ENCODE results near the gene ABCB1. TPM values are rescaled to one million over a fixed set of nuclear protein-coding genes. Genes with fewer than 3 reads are reported as not detected.
"Not testable (repeated sequence)": the region's sequence is repeated elsewhere in the genome, so short reads cannot be mapped to it uniquely, and the experiment has no call there.

Gene ABCB1
- total and polyA plus RNA-seq, 3 donors from 2014 or later: 6.5 to 8.6 (median 7.1) TPM

DNA sequence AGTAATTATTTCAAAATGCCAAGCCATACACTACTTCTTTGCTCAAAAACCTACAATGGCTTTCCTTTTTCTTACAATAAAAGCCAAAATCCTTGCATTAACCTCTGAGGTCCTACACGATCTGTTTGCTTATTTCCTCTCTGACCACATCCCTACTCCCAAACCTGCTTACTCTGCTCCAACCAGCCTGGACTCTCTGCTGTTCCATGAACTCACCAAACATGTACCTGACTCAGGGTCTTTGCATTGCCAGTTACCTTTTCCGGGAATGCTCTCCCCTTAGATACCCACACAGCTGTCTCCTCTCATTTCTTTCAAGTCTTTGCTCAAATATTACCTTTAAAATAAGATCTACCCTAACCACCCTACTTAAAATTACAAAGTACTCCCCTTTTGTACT, 127.5 kb downstream of the ABCB1 start:
- Histone ChIP-seq H3K36me3 (ENCODE audit: low read depth, missing control alignments) (no peaks in the 10 kb centered on the region), H3K4me1 (peaks cover 4% of the 10 kb centered on the region), H3K9me3 (no peaks in the 10 kb centered on the region), H3K27me3 (no peaks in the 10 kb centered on the region), H3K4me3 (no peak overlapping the region), H3K27ac (no peak overlapping the region)
- WGBS, 2 donors: 80 to 86% methylated on average over 2 of the region's 2 CpGs
- DNase-seq: no peak
- no peak for TF ChIP-seq POLR2A (IDR thresholded peaks at IDR 0.05)
- TF ChIP-seq, protein P1, sequence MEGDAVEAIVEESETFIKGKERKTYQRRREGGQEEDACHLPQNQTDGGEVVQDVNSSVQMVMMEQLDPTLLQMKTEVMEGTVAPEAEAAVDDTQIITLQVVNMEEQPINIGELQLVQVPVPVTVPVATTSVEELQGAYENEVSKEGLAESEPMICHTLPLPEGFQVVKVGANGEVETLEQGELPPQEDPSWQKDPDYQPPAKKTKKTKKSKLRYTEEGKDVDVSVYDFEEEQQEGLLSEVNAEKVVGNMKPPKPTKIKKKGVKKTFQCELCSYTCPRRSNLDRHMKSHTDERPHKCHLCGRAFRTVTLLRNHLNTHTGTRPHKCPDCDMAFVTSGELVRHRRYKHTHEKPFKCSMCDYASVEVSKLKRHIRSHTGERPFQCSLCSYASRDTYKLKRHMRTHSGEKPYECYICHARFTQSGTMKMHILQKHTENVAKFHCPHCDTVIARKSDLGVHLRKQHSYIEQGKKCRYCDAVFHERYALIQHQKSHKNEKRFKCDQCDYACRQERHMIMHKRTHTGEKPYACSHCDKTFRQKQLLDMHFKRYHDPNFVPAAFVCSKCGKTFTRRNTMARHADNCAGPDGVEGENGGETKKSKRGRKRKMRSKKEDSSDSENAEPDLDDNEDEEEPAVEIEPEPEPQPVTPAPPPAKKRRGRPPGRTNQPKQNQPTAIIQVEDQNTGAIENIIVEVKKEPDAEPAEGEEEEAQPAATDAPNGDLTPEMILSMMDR (IDR thresholded peaks at IDR 0.05): no peak
- intact Hi-C loops (cut with DNase I; ENCODE audit: low total_unique reads): no loop called here

DNA sequence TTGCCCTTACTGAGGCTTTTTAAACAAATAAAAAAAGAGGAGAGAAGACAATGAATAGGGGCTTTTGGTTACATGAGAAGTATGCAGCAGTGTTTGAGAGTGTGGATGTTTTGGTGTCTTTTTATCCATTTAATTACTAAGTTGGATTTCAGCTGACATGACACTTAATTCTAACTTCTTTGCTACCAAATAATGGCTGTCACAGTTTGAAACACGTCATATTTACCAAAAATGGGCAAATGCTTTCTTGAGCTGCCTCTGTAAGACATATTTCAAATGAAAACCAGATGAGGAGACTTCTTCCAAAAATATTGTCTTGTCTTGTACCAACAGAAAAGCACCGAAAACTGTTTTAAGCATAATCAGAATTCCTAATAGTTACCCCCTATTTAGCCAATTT, 129.2 kb downstream of the ABCB1 start:
- no peak overlapping the region for H3K27ac ChIP-seq
- WGBS, 2 donors: 84 to 90% methylated on average over 2 of the region's 2 CpGs
- TF ChIP-seq, protein P1 (IDR thresholded peaks at IDR 0.05): no peak
- TF ChIP-seq POLR2A (IDR thresholded peaks at IDR 0.05): no peak

DNA sequence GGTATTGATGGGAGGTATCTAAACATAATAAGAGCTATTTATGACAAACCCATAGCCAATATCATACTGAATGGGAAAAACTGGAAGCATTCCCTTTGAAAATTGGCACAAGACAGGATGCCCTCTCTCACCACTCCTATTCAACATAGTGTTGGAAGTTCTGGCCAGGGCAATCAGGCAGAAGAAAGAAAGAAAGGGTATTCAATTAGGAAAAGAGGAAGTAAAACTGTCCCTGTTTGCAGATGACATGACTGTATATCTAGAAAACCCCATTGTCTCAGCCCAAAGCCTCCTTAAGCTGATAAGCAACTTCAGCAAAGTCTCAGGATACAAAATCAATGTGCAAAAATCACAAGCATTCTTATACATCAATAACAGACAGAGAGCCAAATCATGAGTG, 131.5 kb downstream of the ABCB1 start:
- intact Hi-C loops (cut with DNase I; ENCODE audit: low total_unique reads); H3K27ac ChIP-seq; H3K27me3 ChIP-seq; H3K9me3 ChIP-seq; H3K36me3 ChIP-seq (ENCODE audit: low read depth, missing control alignments); H3K4me1 ChIP-seq; DNase-seq; H3K4me3 ChIP-seq: not testable (repeated sequence)

More for the DNA sequence above, 129.2 kb downstream of the ABCB1 start:
- Histone ChIP-seq H3K4me1 (peaks cover 4% of the 10 kb centered on the region), H3K4me3 (no peak overlapping the region), H3K9me3 (no peaks in the 10 kb centered on the region), H3K36me3 (ENCODE audit: low read depth, missing control alignments) (no peaks in the 10 kb centered on the region), H3K27me3 (no peaks in the 10 kb centered on the region)
- intact Hi-C loops (cut with DNase I; ENCODE audit: low total_unique reads): no loop called here
- DNase-seq: no peak

DNA sequence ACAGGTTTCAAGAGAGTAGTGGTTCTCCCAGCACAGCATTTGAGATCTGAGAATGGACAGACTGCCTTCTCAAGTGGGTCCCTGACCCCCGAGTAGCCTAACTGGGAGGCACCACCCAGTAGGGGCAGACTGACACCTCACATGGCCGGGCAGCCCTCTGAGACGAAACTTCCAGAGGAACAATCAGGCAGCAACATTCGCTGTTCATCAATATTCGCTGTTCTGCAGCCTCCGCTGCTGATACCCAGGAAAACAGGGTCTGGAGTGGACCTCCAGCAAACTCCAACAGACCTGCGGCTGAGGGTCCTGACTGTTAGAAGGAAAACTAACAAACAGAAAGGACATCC, 135.2 kb downstream of the ABCB1 start:
- H3K27me3 ChIP-seq; H3K36me3 ChIP-seq (ENCODE audit: low read depth, missing control alignments); H3K4me3 ChIP-seq; H3K27ac ChIP-seq; H3K4me1 ChIP-seq; intact Hi-C loops (cut with DNase I; ENCODE audit: low total_unique reads); H3K9me3 ChIP-seq; DNase-seq: not testable (repeated sequence)
- WGBS, 2 donors: 92 to 94% methylated on average over 7 of the region's 7 CpGs

DNA sequence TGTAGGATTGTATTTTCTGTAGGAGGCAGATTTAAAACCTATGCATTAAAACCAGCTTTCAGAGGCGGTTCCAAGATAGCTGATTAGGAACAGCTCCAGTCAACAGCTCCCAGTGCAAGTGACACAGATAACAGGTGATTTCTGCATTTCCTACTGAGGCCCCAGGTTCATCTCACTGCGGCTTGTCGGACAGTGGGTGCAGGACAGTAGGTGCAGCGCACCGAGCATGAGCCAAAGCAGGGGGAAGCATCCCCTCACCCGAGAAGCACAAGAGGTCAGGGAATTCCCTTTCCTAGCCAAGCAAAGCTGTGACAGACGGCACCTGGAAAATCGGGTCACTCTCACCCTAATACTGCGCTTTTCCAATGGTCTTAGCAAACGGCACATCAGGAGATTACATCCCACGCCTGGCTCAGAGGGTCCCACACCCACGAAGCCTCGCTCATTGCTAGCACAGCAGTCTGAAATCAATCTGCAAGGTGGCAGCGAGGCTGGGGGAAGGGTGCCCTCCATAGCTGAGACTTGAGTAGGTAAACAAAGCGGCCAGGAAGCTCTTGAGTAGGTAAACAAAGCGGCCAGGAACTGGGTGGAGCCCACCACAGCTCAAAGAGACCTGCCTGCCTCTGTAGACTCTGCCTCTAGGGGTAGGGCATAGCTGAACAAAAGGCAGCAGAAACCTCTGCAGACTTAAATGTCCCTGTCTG, 135.7 kb downstream of the ABCB1 start:
- 79 to 85% methylated on average over 15 to 16 of the region's 16 CpGs for WGBS, 2 donors
- H3K4me1 ChIP-seq; H3K4me3 ChIP-seq; H3K9me3 ChIP-seq; H3K27me3 ChIP-seq; H3K36me3 ChIP-seq (ENCODE audit: low read depth, missing control alignments); intact Hi-C loops (cut with DNase I; ENCODE audit: low total_unique reads); H3K27ac ChIP-seq; DNase-seq: not testable (repeated sequence)

DNA sequence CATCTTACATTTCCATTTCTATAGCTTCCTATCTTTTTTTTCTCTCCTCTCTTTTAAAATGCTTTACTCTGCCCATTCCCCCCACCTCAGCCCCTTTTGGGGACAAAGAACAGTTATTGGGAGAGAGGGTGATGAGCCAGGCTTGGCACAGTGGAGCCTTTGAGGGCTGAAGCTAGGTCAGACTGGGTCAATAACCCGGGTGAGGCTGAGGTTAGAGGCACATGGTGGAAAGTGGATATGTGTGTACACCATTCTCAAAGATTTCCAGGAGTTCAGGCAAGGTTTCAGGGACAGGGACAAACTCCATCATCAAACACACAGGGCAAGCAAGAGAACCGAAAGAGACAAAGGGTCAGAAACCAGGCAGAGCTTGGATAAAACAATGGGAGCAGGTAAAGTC, 136.7 kb downstream of the ABCB1 start:
- Histone ChIP-seq H3K9me3 (no peaks in the 10 kb centered on the region), H3K27ac (no peak overlapping the region), H3K4me1 (no peaks in the 10 kb centered on the region), H3K36me3 (ENCODE audit: low read depth, missing control alignments) (no peaks in the 10 kb centered on the region), H3K4me3 (no peak overlapping the region), H3K27me3 (no peaks in the 10 kb centered on the region)
- no peak for DNase-seq
- WGBS, 2 donors: 90 to 93% methylated on average over 2 of the region's 2 CpGs
- intact Hi-C loops (cut with DNase I; ENCODE audit: low total_unique reads): no loop called here
- TF ChIP-seq, protein P1 (IDR thresholded peaks at IDR 0.05): no peak
- no peak for TF ChIP-seq POLR2A (IDR thresholded peaks at IDR 0.05)

DNA sequence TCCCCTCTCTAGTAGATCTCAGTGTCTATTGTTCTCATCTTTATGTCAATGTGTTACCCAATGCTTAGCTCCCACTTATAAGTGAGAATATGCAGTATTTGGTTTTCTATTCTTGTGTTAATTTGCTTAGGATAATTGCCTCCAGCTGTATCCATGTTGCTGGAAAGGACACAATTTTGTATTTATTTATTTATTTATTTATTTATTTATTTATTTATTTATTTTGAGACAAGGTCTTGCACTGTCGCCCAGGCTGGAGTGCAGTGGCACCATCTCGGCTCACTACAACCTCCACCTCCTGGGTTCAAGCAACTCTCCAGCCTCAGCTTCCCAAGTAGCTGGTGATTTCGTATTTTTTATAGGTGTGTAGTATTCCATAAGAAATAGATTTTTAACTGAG, 140.2 kb downstream of the ABCB1 start:
- DNase-seq; H3K4me3 ChIP-seq; H3K9me3 ChIP-seq; H3K36me3 ChIP-seq (ENCODE audit: low read depth, missing control alignments); intact Hi-C loops (cut with DNase I; ENCODE audit: low total_unique reads); H3K27ac ChIP-seq; H3K4me1 ChIP-seq; H3K27me3 ChIP-seq: not testable (repeated sequence)
- WGBS, 2 donors: 86 to 91% methylated on average over 3 of the region's 3 CpGs
